Measurements from ENCODE around the gene OR13C4.

- TF ChIP-seq CTCF (IDR thresholded peaks at IDR 0.05) (no peak), EP300 (IDR thresholded peaks at IDR 0.05) (no peak), POLR2A (IDR thresholded peaks at IDR 0.05) (no peak), POLR2AphosphoS5 (IDR thresholded peaks at IDR 0.05) (no peak)
Observed at GRCh38 chr9:104568868-104569267, 41.9 kb upstream of the OR13C4 start, which contains the start of gene OR13C8.
